Right atrium auricular region (tissue), 2 donors: ENCODE data around the gene SOX3. TPM values are rescaled to one million over a fixed set of nuclear protein-coding genes. Genes with fewer than 3 reads are reported as not detected.

ENCODE experiments used
- DNase-seq: peaks from one replicate; pipeline ENCODE4 v3.0.0-alpha.2; 2019; ENCODE audit warnings: low spot score
- H3K27ac ChIP-seq, 2 donors: fragments of 200-600 bp; sonication (generic); 1 replicate in 1 of 2; 2 replicates in 1 of 2; pipeline ENCODE4 v1.5.1; 2016 to 2019
- H3K27me3 ChIP-seq, 2 donors: fragments of 200-600 bp; sonication (generic); one replicate each; pipeline versions ENCODE4 v1.5.1 to v1.6.0; 2017 to 2019
- H3K36me3 ChIP-seq: fragments of 200-600 bp; sonication (generic); one replicate; pipeline ENCODE4 v1.5.1; 2016
- H3K4me1 ChIP-seq, 2 donors: fragments of 200-600 bp; sonication (generic); one replicate each; pipeline versions ENCODE4 v1.5.1 to v1.6.0; 2017 to 2019
- H3K4me3 ChIP-seq, 2 donors: fragments of 200-600 bp; sonication (generic); 1 replicate in 1 of 2; 2 replicates in 1 of 2; pipeline ENCODE4 v1.5.1; 2017 to 2019; ENCODE audit warnings: mild to moderate bottlenecking in 1 of 2, moderate library complexity in 1 of 2
- H3K9me3 ChIP-seq, 2 donors: fragments of 200-600 bp; sonication (generic); one replicate each; pipeline ENCODE4 v1.5.1; 2019
- CTCF ChIP-seq, 2 donors: fragments of 200-600 bp; sonication (generic); IDR thresholded peaks; one replicate each; pipeline ENCODE4 v1.5.1; 2019; ENCODE audit warnings: antibody characterized with exemption in 2 of 2
- total RNA-seq, 2 donors: library from RNA; depleted of rRNA; stranded (reverse); fragments of >200 nt; gene quantifications; one replicate each; pipeline ENCODE4 v1.1.0, GENCODE V29; 2016

The SOX3 gene
- total RNA-seq, 2 donors from 2014 or later = not detected

- Histone ChIP-seq H3K27me3 (no peaks in the 10 kb centered on the region), H3K9me3 (no peaks in the 10 kb centered on the region), H3K36me3 (no peaks in the 10 kb centered on the region), H3K4me1 (no peaks in the 10 kb centered on the region), H3K4me3 (no peak overlapping the region), H3K27ac (no peak overlapping the region)
- no peak for DNase-seq
- no peak for TF ChIP-seq CTCF (IDR thresholded peaks at IDR 0.05)
Observed at GRCh38 chrX:140521393-140521792, 16.5 kb upstream of the SOX3 start.

- H3K4me3 ChIP-seq = no peak overlapping the region
- no peak for DNase-seq
- H3K27me3 ChIP-seq = peaks cover 0 to 12% of the 10 kb centered on the region in 2 donors
- H3K9me3 ChIP-seq = no peaks in the 10 kb centered on the region
- no peaks in the 10 kb centered on the region for H3K4me1 ChIP-seq
- TF ChIP-seq CTCF (IDR thresholded peaks at IDR 0.05) = no peak
- H3K27ac ChIP-seq = no peak overlapping the region
- no peaks in the 10 kb centered on the region for H3K36me3 ChIP-seq
Observed at GRCh38 chrX:140514554-140514953, 9.7 kb upstream of the SOX3 start.

DNA sequence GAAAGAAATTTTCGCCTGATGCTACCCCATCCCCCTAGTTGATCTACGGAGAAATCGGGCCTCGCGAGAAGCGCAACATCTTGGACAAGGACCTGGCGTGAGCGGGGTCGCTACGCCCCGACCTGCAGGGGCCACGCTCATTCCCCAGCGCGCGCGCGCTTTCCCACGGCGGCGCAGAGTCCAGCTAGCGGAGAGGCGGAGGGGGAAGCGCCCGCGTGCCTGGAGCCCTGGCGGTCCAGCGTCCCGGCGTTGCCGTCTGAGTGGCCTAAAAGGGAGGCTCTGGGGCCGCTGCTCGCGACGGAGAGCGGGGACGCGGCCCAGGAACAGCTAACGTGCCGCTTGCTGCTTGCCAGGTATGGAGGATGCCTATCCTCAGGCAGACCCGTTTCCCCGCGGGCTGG lies 6.0 kb upstream of the SOX3 start:
- H3K27me3 ChIP-seq = peaks cover 8 to 21% of the 10 kb centered on the region in 2 donors
- no peak overlapping the region for H3K4me3 ChIP-seq
- H3K9me3 ChIP-seq = no peaks in the 10 kb centered on the region
- H3K4me1 ChIP-seq = peaks cover 0 to 13% of the 10 kb centered on the region in 2 donors
- H3K36me3 ChIP-seq = no peaks in the 10 kb centered on the region
- no peak for DNase-seq
- no peak for TF ChIP-seq CTCF (IDR thresholded peaks at IDR 0.05)
- H3K27ac ChIP-seq = no peak overlapping the region

DNA sequence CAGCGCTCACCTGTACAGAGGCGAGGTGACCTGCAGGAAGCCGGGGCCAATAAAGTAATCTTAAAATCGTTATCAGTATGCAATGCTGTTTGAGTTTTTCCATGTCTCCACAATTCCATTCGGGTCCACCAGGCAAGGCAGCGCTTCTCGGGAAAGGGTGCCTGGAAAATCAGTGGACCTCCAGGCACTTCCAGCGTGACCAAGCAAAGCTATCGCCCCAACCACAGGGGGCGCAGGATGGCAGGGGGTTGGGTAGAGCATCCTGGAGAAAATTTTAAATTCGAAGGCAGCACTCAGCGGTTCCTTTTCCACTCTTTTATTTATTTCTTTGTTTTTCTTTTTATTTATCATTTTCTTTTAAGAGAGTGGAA lies 5.4 kb upstream of the SOX3 start:
- peaks cover 10 to 22% of the 10 kb centered on the region in 2 donors for H3K27me3 ChIP-seq
- H3K4me3 ChIP-seq = no peak overlapping the region
- no peak for TF ChIP-seq CTCF (IDR thresholded peaks at IDR 0.05)
- H3K4me1 ChIP-seq = peaks cover 0 to 19% of the 10 kb centered on the region in 2 donors
- no peaks in the 10 kb centered on the region for H3K36me3 ChIP-seq
- no peak overlapping the region for H3K27ac ChIP-seq
- DNase-seq = no peak
- no peaks in the 10 kb centered on the region for H3K9me3 ChIP-seq

GRCh38 chrX:140509468-140510305 lies 4.8 kb upstream of the SOX3 start:
- Histone ChIP-seq H3K4me3 (no peak overlapping the region), H3K9me3 (no peaks in the 10 kb centered on the region), H3K4me1 (peaks cover 0 to 25% of the 10 kb centered on the region in 2 donors), H3K27me3 (peaks cover 10 to 28% of the 10 kb centered on the region in 2 donors), H3K36me3 (no peaks in the 10 kb centered on the region), H3K27ac (no peak overlapping the region)
- TF ChIP-seq CTCF (IDR thresholded peaks at IDR 0.05) = no peak
- DNase-seq = no peak
